ENCODE results near the gene UBE2E2. TPM values are rescaled to one million over a fixed set of nuclear protein-coding genes. Genes with fewer than 3 reads are reported as not detected.

UBE2E2 gene
- total and polyA plus RNA-seq, 4 donors: 23.8 to 56.5 (median 32.9) TPM

- H3K4me3 ChIP-seq (ENCODE audit: low read length in 2 of 2): no peak overlapping the region
- H3K27me3 ChIP-seq (ENCODE audit: control insufficient read depth in 1 of 2, insufficient read depth in 2 of 2, low read length in 1 of 2): no peaks in the 10 kb centered on the region
- no peaks in the 10 kb centered on the region for H3K9me3 ChIP-seq (ENCODE audit: control insufficient read depth, low read length)
- no peak for ATAC-seq (ENCODE audit: low FRiP score)
- intact Hi-C loops (cut with DNase I): no loop called here
- H3K27ac ChIP-seq (ENCODE audit: low read depth in 1 of 2, low read length in 2 of 2): no peak overlapping the region
- H3K4me1 ChIP-seq (ENCODE audit: control insufficient read depth in 1 of 2, insufficient read depth in 2 of 2, low read length in 2 of 2): no peaks in the 10 kb centered on the region
- no peaks in the 10 kb centered on the region for H3K36me3 ChIP-seq (ENCODE audit: control insufficient read depth in 1 of 2, insufficient read depth in 2 of 2, low read length in 1 of 2)
- 100% methylated on average over 1 of the region's 1 CpG for WGBS, 2 donors
- DNase-seq: no peak
These were observed 241.3 kb downstream of the UBE2E2 start for GRCh38 chr3:23444386-23444785.

GRCh38 chr3:23446301-23446700 lies 243.2 kb downstream of the UBE2E2 start:
- DNase-seq (no peak), ATAC-seq (ENCODE audit: low FRiP score) (no peak)
- H3K36me3 ChIP-seq (ENCODE audit: control insufficient read depth in 1 of 2, insufficient read depth in 2 of 2, low read length in 1 of 2): no peaks in the 10 kb centered on the region
- intact Hi-C loops (cut with DNase I): no loop called here
- H3K4me3 ChIP-seq (ENCODE audit: low read length in 2 of 2): no peak overlapping the region
- H3K27ac ChIP-seq (ENCODE audit: low read depth in 1 of 2, low read length in 2 of 2): no peak overlapping the region
- H3K4me1 ChIP-seq (ENCODE audit: control insufficient read depth in 1 of 2, insufficient read depth in 2 of 2, low read length in 2 of 2): no peaks in the 10 kb centered on the region
- H3K27me3 ChIP-seq (ENCODE audit: control insufficient read depth in 1 of 2, insufficient read depth in 2 of 2, low read length in 1 of 2): no peaks in the 10 kb centered on the region
- no peaks in the 10 kb centered on the region for H3K9me3 ChIP-seq (ENCODE audit: control insufficient read depth, low read length)
- 93% methylated on average over 3 of the region's 3 CpGs for WGBS, 2 donors

GRCh38 chr3:23448998-23449537 lies 245.9 kb downstream of the UBE2E2 start:
- intact Hi-C loops (cut with DNase I): no loop called here
- ATAC-seq (ENCODE audit: low FRiP score): no peak
- 39 to 57% methylated on average over 2 of the region's 2 CpGs for WGBS, 2 donors
- Histone ChIP-seq H3K27me3 (ENCODE audit: control insufficient read depth in 1 of 2, insufficient read depth in 2 of 2, low read length in 1 of 2) (no peaks in the 10 kb centered on the region), H3K4me3 (ENCODE audit: low read length in 2 of 2) (no peak overlapping the region), H3K27ac (ENCODE audit: low read depth in 1 of 2, low read length in 2 of 2) (no peak overlapping the region), H3K9me3 (ENCODE audit: control insufficient read depth, low read length) (no peaks in the 10 kb centered on the region), H3K4me1 (ENCODE audit: control insufficient read depth in 1 of 2, insufficient read depth in 2 of 2, low read length in 2 of 2) (peaks cover 0 to 3% of the 10 kb centered on the region in 2 donors), H3K36me3 (ENCODE audit: control insufficient read depth in 1 of 2, insufficient read depth in 2 of 2, low read length in 1 of 2) (no peaks in the 10 kb centered on the region)
- no peak for DNase-seq

- no peaks in the 10 kb centered on the region for H3K36me3 ChIP-seq (ENCODE audit: control insufficient read depth in 1 of 2, insufficient read depth in 2 of 2, low read length in 1 of 2)
- no peak for ATAC-seq (ENCODE audit: low FRiP score)
- intact Hi-C loops (cut with DNase I): no loop called here
These were observed 246.9 kb downstream of the UBE2E2 start for GRCh38 chr3:23450051-23450450.

GRCh38 chr3:23450806-23451205 lies 247.7 kb downstream of the UBE2E2 start:
- ATAC-seq (ENCODE audit: low FRiP score) (no peak), DNase-seq (no peak)
- intact Hi-C loops (cut with DNase I): no loop called here
- Histone ChIP-seq H3K4me1 (ENCODE audit: control insufficient read depth in 1 of 2, insufficient read depth in 2 of 2, low read length in 2 of 2) (peaks cover 0 to 5% of the 10 kb centered on the region in 2 donors), H3K9me3 (ENCODE audit: control insufficient read depth, low read length) (no peaks in the 10 kb centered on the region), H3K4me3 (ENCODE audit: low read length in 2 of 2) (no peak overlapping the region), H3K27me3 (ENCODE audit: control insufficient read depth in 1 of 2, insufficient read depth in 2 of 2, low read length in 1 of 2) (no peaks in the 10 kb centered on the region), H3K36me3 (ENCODE audit: control insufficient read depth in 1 of 2, insufficient read depth in 2 of 2, low read length in 1 of 2) (no peaks in the 10 kb centered on the region), H3K27ac (ENCODE audit: low read depth in 1 of 2, low read length in 2 of 2) (no peak overlapping the region)
- WGBS, 2 donors: 97 to 100% methylated on average over 2 of the region's 2 CpGs

More at GRCh38 chr3:23450051-23450450, 246.9 kb downstream of the UBE2E2 start:
- Histone ChIP-seq H3K4me3 (ENCODE audit: low read length in 2 of 2) (no peak overlapping the region), H3K27me3 (ENCODE audit: control insufficient read depth in 1 of 2, insufficient read depth in 2 of 2, low read length in 1 of 2) (no peaks in the 10 kb centered on the region), H3K9me3 (ENCODE audit: control insufficient read depth, low read length) (no peaks in the 10 kb centered on the region), H3K27ac (ENCODE audit: low read depth in 1 of 2, low read length in 2 of 2) (no peak overlapping the region), H3K4me1 (ENCODE audit: control insufficient read depth in 1 of 2, insufficient read depth in 2 of 2, low read length in 2 of 2) (peaks cover 0 to 5% of the 10 kb centered on the region in 2 donors)
- DNase-seq: no peak
- WGBS, 2 donors: 87 to 97% methylated on average over 2 of the region's 2 CpGs

GRCh38 chr3:23452408-23452807 lies 249.3 kb downstream of the UBE2E2 start:
- Histone ChIP-seq H3K27me3 (ENCODE audit: control insufficient read depth in 1 of 2, insufficient read depth in 2 of 2, low read length in 1 of 2) (no peaks in the 10 kb centered on the region), H3K36me3 (ENCODE audit: control insufficient read depth in 1 of 2, insufficient read depth in 2 of 2, low read length in 1 of 2) (no peaks in the 10 kb centered on the region), H3K27ac (ENCODE audit: low read depth in 1 of 2, low read length in 2 of 2) (no peak overlapping the region), H3K4me3 (ENCODE audit: low read length in 2 of 2) (no peak overlapping the region), H3K4me1 (ENCODE audit: control insufficient read depth in 1 of 2, insufficient read depth in 2 of 2, low read length in 2 of 2) (peaks cover 0 to 5% of the 10 kb centered on the region in 2 donors), H3K9me3 (ENCODE audit: control insufficient read depth, low read length) (no peaks in the 10 kb centered on the region)
- ATAC-seq (ENCODE audit: low FRiP score) (no peak), DNase-seq (no peak)
- 96 to 97% methylated on average over 1 of the region's 1 CpG for WGBS, 2 donors
- intact Hi-C loops (cut with DNase I): no loop called here

- intact Hi-C loops (cut with DNase I): no loop called here
- Histone ChIP-seq H3K27me3 (ENCODE audit: control insufficient read depth in 1 of 2, insufficient read depth in 2 of 2, low read length in 1 of 2) (no peaks in the 10 kb centered on the region), H3K4me1 (ENCODE audit: control insufficient read depth in 1 of 2, insufficient read depth in 2 of 2, low read length in 2 of 2) (peaks cover 0 to 5% of the 10 kb centered on the region in 2 donors), H3K27ac (ENCODE audit: low read depth in 1 of 2, low read length in 2 of 2) (no peak overlapping the region), H3K36me3 (ENCODE audit: control insufficient read depth in 1 of 2, insufficient read depth in 2 of 2, low read length in 1 of 2) (no peaks in the 10 kb centered on the region), H3K9me3 (ENCODE audit: control insufficient read depth, low read length) (no peaks in the 10 kb centered on the region), H3K4me3 (ENCODE audit: low read length in 2 of 2) (no peak overlapping the region)
- 29 to 31% methylated on average over 3 of the region's 3 CpGs for WGBS, 2 donors
- no peak for DNase-seq
- ATAC-seq (ENCODE audit: low FRiP score): peak; percentile 77
These were observed 252.0 kb downstream of the UBE2E2 start for GRCh38 chr3:23455084-23455483.

- ATAC-seq (ENCODE audit: low FRiP score): peak; percentile 62
- no peak for DNase-seq
- WGBS, 2 donors: 82 to 86% methylated on average over 2 of the region's 2 CpGs
- peaks cover 0 to 5% of the 10 kb centered on the region in 2 donors for H3K4me1 ChIP-seq (ENCODE audit: control insufficient read depth in 1 of 2, insufficient read depth in 2 of 2, low read length in 2 of 2)
- intact Hi-C loops (cut with DNase I): no loop called here
- no peak overlapping the region for H3K27ac ChIP-seq (ENCODE audit: low read depth in 1 of 2, low read length in 2 of 2)
- no peak overlapping the region for H3K4me3 ChIP-seq (ENCODE audit: low read length in 2 of 2)
- H3K9me3 ChIP-seq (ENCODE audit: control insufficient read depth, low read length): no peaks in the 10 kb centered on the region
- H3K27me3 ChIP-seq (ENCODE audit: control insufficient read depth in 1 of 2, insufficient read depth in 2 of 2, low read length in 1 of 2): no peaks in the 10 kb centered on the region
- no peaks in the 10 kb centered on the region for H3K36me3 ChIP-seq (ENCODE audit: control insufficient read depth in 1 of 2, insufficient read depth in 2 of 2, low read length in 1 of 2)
These were observed 252.6 kb downstream of the UBE2E2 start for GRCh38 chr3:23455775-23456174.

- 97 to 98% methylated on average over 2 of the region's 2 CpGs for WGBS, 2 donors
- intact Hi-C loops (cut with DNase I): no loop called here
These were observed 254.6 kb downstream of the UBE2E2 start for GRCh38 chr3:23457697-23458096.

More at GRCh38 chr3:23457697-23458096, 254.6 kb downstream of the UBE2E2 start:
- DNase-seq (no peak), ATAC-seq (ENCODE audit: low FRiP score) (no peak)
- H3K27ac ChIP-seq (ENCODE audit: low read depth in 1 of 2, low read length in 2 of 2): no peak overlapping the region
- no peaks in the 10 kb centered on the region for H3K27me3 ChIP-seq (ENCODE audit: control insufficient read depth in 1 of 2, insufficient read depth in 2 of 2, low read length in 1 of 2)
- H3K36me3 ChIP-seq (ENCODE audit: control insufficient read depth in 1 of 2, insufficient read depth in 2 of 2, low read length in 1 of 2): no peaks in the 10 kb centered on the region
- peaks cover 2 to 3% of the 10 kb centered on the region in 2 donors for H3K4me1 ChIP-seq (ENCODE audit: control insufficient read depth in 1 of 2, insufficient read depth in 2 of 2, low read length in 2 of 2)
- no peak overlapping the region for H3K4me3 ChIP-seq (ENCODE audit: low read length in 2 of 2)
- H3K9me3 ChIP-seq (ENCODE audit: control insufficient read depth, low read length): no peaks in the 10 kb centered on the region
